Calu3 (cell line): ENCODE results near the gene RCOR1. TPM values are rescaled to one million over a fixed set of nuclear protein-coding genes. Genes with fewer than 3 reads are reported as not detected.

ENCODE experiments used
- BruUV-seq: library from RNA; stranded (reverse); fragments of 400-500 nt; replicated peaks from 2 replicates; lab custom pipeline; 2021; lab: Mats Ljungman, UMichigan
- CTCF ChIA-PET: fragments of 300-600 bp; sonication (Branson Sonifier 250); formaldehyde crosslinking; loops from one replicate; lab custom pipeline; 2022; ENCODE audit warnings: antibody characterized with exemption; lab: Charles Lee
- DNase-seq: peaks from one replicate; pipeline ENCODE4 v3.0.0; 2022
- H3K27ac Mint-ChIP-seq: one replicate; pipeline ENCODE4 v1.8.0; 2022; ENCODE audit warnings: mixed read lengths; ENCODE audit not compliant: unreplicated experiment
- H3K27me3 Mint-ChIP-seq: one replicate; pipeline ENCODE4 v1.8.0; 2022; ENCODE audit warnings: mixed read lengths; ENCODE audit not compliant: unreplicated experiment
- H3K36me3 Mint-ChIP-seq: one replicate; pipeline ENCODE4 v1.8.0; 2022; ENCODE audit warnings: mild to moderate bottlenecking, moderate library complexity, mixed read lengths; ENCODE audit not compliant: insufficient read depth, unreplicated experiment
- H3K4me1 Mint-ChIP-seq: one replicate; pipeline ENCODE4 v1.8.0; 2022; ENCODE audit warnings: mild to moderate bottlenecking, low read depth, mixed read lengths; ENCODE audit not compliant: unreplicated experiment
- H3K4me3 Mint-ChIP-seq: one replicate; pipeline ENCODE4 v1.8.0; 2022; ENCODE audit warnings: mild to moderate bottlenecking, low read depth, moderate library complexity, mixed read lengths; ENCODE audit not compliant: unreplicated experiment
- H3K9me3 Mint-ChIP-seq: one replicate; pipeline ENCODE4 v1.8.0; 2022; ENCODE audit warnings: low read depth, mixed read lengths; ENCODE audit not compliant: unreplicated experiment
- intact Hi-C: fragments of 100-400 bp; cut with micrococcal nuclease; formaldehyde crosslinking; loops from one replicate; pipeline ENCODE4 v1.10.0; 2022; ENCODE audit not compliant: unreplicated experiment
- total RNA-seq: library from RNA; stranded (reverse); gene quantifications from 2 replicates; pipeline ENCODE4 v1.2.3, GENCODE V29; 2022
- TF ChIP-seq, protein P1 (sequence below): fragments of 200-600 bp; IDR thresholded peaks from one replicate; pipeline ENCODE4 v1.8.0; 2022; ENCODE audit warnings: antibody characterized with exemption; ENCODE audit not compliant: unreplicated experiment

RCOR1 gene
- total RNA-seq, 1 experiment from 2014 or later, result 28.6 TPM

- intact Hi-C loops, result no loop called here
- Mint-ChIP-seq H3K9me3 (no peaks in the 10 kb centered on the region), H3K4me3 (no peak overlapping the region), H3K27ac (no peak overlapping the region), H3K36me3 (peaks cover 3% of the 10 kb centered on the region), H3K27me3 (no peaks in the 10 kb centered on the region), H3K4me1 (no peaks in the 10 kb centered on the region)
- no peak for DNase-seq
- TF ChIP-seq, protein P1, sequence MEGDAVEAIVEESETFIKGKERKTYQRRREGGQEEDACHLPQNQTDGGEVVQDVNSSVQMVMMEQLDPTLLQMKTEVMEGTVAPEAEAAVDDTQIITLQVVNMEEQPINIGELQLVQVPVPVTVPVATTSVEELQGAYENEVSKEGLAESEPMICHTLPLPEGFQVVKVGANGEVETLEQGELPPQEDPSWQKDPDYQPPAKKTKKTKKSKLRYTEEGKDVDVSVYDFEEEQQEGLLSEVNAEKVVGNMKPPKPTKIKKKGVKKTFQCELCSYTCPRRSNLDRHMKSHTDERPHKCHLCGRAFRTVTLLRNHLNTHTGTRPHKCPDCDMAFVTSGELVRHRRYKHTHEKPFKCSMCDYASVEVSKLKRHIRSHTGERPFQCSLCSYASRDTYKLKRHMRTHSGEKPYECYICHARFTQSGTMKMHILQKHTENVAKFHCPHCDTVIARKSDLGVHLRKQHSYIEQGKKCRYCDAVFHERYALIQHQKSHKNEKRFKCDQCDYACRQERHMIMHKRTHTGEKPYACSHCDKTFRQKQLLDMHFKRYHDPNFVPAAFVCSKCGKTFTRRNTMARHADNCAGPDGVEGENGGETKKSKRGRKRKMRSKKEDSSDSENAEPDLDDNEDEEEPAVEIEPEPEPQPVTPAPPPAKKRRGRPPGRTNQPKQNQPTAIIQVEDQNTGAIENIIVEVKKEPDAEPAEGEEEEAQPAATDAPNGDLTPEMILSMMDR, result no peak
- BruUV-seq, result no TSS peak
- CTCF ChIA-PET, result interaction anchor here (0.7 kb wide), 1 partner anchor 11 kb away, joined by 5 read pairs; no protein-coding TSS in a partner anchor
These were observed 156.4 kb downstream of the RCOR1 start for GRCh38 chr14:102748806-102749205.

DNA sequence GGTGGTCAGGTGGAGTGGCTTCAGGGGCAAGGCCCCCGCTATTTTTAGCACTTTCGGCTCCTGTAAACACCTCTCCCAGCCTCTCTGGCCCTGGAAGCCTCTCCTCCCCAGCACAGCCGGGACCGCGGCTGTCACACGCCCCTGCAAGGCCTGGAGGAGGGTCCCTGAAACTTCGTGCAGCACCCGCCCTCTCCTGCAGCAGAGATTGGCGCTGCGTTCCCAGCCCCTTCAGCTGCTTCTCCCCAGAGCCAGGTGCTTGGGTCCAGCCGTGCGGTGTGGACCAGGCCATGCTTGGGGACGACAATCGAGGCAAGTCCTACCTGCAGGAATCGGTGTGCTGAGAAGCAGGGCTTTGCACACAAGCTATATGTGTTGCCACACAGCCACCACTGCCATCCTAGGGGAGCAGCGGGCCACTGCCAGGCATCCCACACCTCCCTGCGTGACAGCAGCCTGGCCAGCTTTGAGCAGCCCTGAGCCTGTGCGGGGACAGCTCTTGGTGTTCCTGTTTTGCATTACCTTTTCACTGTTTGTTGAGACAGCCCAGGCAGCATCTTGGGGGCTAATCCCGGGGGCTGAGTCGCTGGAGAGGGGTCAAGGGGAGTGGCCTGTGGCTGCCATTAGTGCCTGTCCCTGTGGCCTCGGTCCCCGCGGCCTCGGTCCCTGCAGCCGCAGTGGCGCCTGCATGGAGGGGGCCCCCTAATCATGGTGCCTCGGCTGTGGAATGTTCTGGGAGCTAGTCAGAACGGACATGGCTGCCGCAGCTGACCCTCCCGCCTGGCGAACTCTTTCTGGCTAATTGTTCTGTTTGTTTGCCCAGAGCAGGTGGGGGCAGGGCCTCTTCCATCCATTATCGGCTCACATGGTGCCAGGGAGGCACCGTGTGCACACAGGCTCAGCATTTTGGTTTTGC is 157.2 kb downstream of the RCOR1 start:
- H3K4me3 Mint-ChIP-seq, result no peak overlapping the region
- no TSS peak for BruUV-seq
- H3K9me3 Mint-ChIP-seq, result no peaks in the 10 kb centered on the region
- DNase-seq, result no peak
- intact Hi-C loops, result no loop called here
- TF ChIP-seq, protein P1, result no peak
- H3K27ac Mint-ChIP-seq, result no peak overlapping the region
- CTCF ChIA-PET, result no interaction called here
- peaks cover 3% of the 10 kb centered on the region for H3K36me3 Mint-ChIP-seq
- no peaks in the 10 kb centered on the region for H3K4me1 Mint-ChIP-seq
- no peaks in the 10 kb centered on the region for H3K27me3 Mint-ChIP-seq

DNA sequence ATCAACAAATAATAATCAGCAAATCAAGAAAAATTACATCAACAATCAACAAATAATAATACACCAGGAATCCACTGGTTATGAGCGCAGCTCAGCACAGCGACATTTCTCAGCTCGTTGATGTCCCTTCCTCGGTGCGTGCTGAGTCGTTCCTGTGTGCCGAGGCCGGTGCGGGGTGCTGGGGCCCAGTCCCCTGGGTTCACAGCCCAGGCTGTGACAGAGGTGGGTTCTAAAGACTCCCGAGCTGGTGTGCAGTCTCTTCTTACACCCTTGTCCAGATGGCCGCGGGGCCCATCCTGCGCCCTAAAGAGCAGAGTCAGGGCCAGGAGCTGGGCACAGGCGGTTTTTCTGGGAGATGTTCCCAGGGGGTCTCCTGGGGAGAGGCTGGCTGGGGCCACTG is 157.9 kb downstream of the RCOR1 start:
- CTCF ChIA-PET, result no interaction called here
- Mint-ChIP-seq H3K4me3 (no peak overlapping the region), H3K27ac (no peak overlapping the region), H3K4me1 (no peaks in the 10 kb centered on the region), H3K36me3 (peaks cover 9% of the 10 kb centered on the region), H3K27me3 (no peaks in the 10 kb centered on the region), H3K9me3 (no peaks in the 10 kb centered on the region)
- no TSS peak for BruUV-seq
- intact Hi-C loops, result no loop called here
- no peak for DNase-seq
- TF ChIP-seq, protein P1, result no peak

DNA sequence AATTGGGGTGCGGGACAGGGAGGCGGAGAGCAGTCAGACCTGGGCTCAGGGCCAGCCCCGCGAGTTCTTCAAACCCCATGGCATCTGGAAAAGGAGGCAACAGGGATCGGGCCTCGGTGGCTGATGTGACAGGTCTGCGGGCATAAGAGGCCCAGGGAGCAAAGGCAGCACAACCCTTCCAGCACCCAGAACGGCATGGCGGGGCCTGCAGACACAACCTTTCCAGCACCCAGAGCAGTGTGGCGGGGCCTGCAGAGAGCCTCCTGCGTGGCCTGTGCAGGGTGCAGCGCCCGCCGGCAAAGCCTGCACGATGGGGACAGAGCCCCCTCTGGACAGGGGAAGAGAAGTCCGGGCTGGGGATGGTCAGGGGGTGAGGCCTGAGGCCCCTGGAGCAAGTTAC is 158.6 kb downstream of the RCOR1 start:
- Mint-ChIP-seq H3K4me3 (no peak overlapping the region), H3K4me1 (no peaks in the 10 kb centered on the region), H3K27ac (no peak overlapping the region), H3K36me3 (peaks cover 12% of the 10 kb centered on the region), H3K27me3 (no peaks in the 10 kb centered on the region), H3K9me3 (no peaks in the 10 kb centered on the region)
- intact Hi-C loops, result no loop called here
- DNase-seq, result no peak
- no TSS peak for BruUV-seq
- CTCF ChIA-PET, result no interaction called here
- TF ChIP-seq, protein P1, result no peak
